ENCODE data around the gene PSORS1C1.
A peak's percentile ranks its signal among the peaks of the same experiment; 100 is the strongest.
"Not testable (repeated sequence)": the region's sequence is repeated elsewhere in the genome, so short reads cannot be mapped to it uniquely, and the experiment has no call there.

PSORS1C1 gene

GRCh38 chr6:31114541-31114878, at the start of gene PSORS1C1:
TSS of gene PSORS1C1 (plus strand) at chr6:31114800. CDS start at chr6:31129633, 14,833 bp downstream.
- DNase-seq (ENCODE audit: low read depth in 2 of 2), result no peak

- DNase-seq (ENCODE audit: low read depth in 2 of 2), result no peak
These were observed 49.0 kb upstream of the PSORS1C1 start for GRCh38 chr6:31065556-31065955.

GRCh38 chr6:31067028-31067427, 47.6 kb upstream of the PSORS1C1 start:
- not testable (repeated sequence) for DNase-seq (ENCODE audit: low read depth in 2 of 2)

- not testable (repeated sequence) for DNase-seq (ENCODE audit: low read depth in 2 of 2)
These were observed 46.5 kb upstream of the PSORS1C1 start for GRCh38 chr6:31067891-31068668.

GRCh38 chr6:31068669-31069340, 45.8 kb upstream of the PSORS1C1 start:
- peak; percentile 41 to 68 for DNase-seq (ENCODE audit: low read depth in 2 of 2)

GRCh38 chr6:31070711-31071197, 43.8 kb upstream of the PSORS1C1 start:
- no peak for DNase-seq (ENCODE audit: low read depth in 2 of 2)

GRCh38 chr6:31074401-31074800, 40.2 kb upstream of the PSORS1C1 start:
- no peak for DNase-seq (ENCODE audit: low read depth in 2 of 2)

- DNase-seq (ENCODE audit: low read depth in 2 of 2), result no peak
These were observed 39.1 kb upstream of the PSORS1C1 start for GRCh38 chr6:31075528-31075927.

GRCh38 chr6:31076611-31077010, 38.0 kb upstream of the PSORS1C1 start:
- DNase-seq (ENCODE audit: low read depth in 2 of 2), result no peak

- peak; percentile 40 to 62 for DNase-seq (ENCODE audit: low read depth in 2 of 2)
These were observed 34.8 kb upstream of the PSORS1C1 start for GRCh38 chr6:31079656-31080261.

- no peak for DNase-seq (ENCODE audit: low read depth in 2 of 2)
These were observed 32.7 kb upstream of the PSORS1C1 start for GRCh38 chr6:31081872-31082271.

GRCh38 chr6:31083742-31084354, 30.8 kb upstream of the PSORS1C1 start:
- no peak for DNase-seq (ENCODE audit: low read depth in 2 of 2)

- DNase-seq (ENCODE audit: low read depth in 2 of 2), result no peak
These were observed 27.7 kb upstream of the PSORS1C1 start for GRCh38 chr6:31086788-31087440.

GRCh38 chr6:31087494-31088089, 27.0 kb upstream of the PSORS1C1 start:
- DNase-seq (ENCODE audit: low read depth in 2 of 2), result peak; percentile 83 to 90

GRCh38 chr6:31090275-31090972, 24.2 kb upstream of the PSORS1C1 start:
- no peak for DNase-seq (ENCODE audit: low read depth in 2 of 2)

- DNase-seq (ENCODE audit: low read depth in 2 of 2), result no peak
These were observed 23.6 kb upstream of the PSORS1C1 start for GRCh38 chr6:31090973-31091364.

- DNase-seq (ENCODE audit: low read depth in 2 of 2), result no peak
These were observed 22.9 kb upstream of the PSORS1C1 start for GRCh38 chr6:31091680-31092079.

GRCh38 chr6:31092238-31092637, 22.4 kb upstream of the PSORS1C1 start:
- DNase-seq (ENCODE audit: low read depth in 2 of 2), result no peak

- no peak for DNase-seq (ENCODE audit: low read depth in 2 of 2)
These were observed 21.7 kb upstream of the PSORS1C1 start for GRCh38 chr6:31092769-31093505.

- DNase-seq (ENCODE audit: low read depth in 2 of 2), result no peak
These were observed 20.2 kb upstream of the PSORS1C1 start for GRCh38 chr6:31094389-31094881.
